NCI-H774 (cell line): ENCODE results near the gene TRAF2.
"Not testable (repeated sequence)": the region's sequence is repeated elsewhere in the genome, so short reads cannot be mapped to it uniquely, and the experiment has no call there.

Experiments
- DNase-seq: peaks from one replicate; lab custom pipeline; 2025; lab: John Stamatoyannopoulos, UW

The TRAF2 gene

DNA sequence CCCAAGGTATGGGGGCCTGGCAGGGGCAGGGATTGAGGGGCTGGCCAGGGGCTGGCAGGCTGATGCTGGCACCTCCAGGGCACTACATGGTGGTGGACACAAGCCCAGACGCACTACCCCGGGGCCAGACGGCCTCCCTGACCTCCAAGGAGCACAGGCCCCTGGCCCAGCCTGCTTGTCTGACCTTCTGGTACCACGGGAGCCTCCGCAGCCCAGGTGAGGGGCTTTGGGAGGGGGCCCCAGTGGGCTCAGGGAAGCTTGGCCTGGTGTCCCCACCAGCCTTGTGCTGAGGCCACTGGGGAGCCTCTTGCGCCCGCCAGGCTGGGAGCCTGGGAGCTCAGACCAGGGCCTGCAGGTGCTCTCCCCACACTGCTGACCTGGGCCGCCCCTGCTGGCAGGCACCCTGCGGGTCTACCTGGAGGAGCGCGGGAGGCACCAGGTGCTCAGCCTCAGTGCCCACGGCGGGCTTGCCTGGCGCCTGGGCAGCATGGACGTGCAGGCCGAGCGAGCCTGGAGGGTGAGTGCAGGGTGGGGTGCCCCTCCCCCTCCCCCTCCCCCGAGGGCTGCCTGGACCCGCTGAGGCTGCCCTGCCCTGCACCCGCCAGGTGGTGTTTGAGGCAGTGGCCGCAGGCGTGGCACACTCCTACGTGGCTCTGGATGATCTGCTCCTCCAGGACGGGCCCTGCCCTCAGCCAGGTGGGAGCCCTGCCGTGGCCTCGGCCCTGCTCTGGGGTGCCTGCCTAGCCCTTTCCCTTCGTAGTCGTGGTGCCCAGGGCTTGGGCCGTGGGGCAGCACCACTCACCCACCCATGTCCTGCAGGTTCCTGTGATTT, 28.5 kb upstream of the TRAF2 start:
- DNase-seq = peak; percentile 18

DNA sequence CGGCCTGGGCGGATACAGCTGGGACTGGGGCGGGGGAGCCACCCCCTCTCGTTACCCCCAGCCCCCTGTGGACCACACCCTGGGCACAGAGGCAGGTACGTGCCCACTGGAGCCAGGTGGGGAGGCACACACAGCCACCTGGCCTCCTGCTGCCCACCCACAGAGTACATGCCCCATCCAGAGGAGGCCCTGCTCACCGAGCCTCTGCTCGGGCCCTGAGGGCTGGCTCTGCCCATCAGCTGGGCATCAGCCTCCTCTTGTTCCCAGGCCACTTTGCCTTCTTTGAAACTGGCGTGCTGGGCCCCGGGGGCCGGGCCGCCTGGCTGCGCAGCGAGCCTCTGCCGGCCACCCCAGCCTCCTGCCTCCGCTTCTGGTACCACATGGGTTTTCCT, 27.9 kb upstream of the TRAF2 start:
- no peak for DNase-seq

DNA sequence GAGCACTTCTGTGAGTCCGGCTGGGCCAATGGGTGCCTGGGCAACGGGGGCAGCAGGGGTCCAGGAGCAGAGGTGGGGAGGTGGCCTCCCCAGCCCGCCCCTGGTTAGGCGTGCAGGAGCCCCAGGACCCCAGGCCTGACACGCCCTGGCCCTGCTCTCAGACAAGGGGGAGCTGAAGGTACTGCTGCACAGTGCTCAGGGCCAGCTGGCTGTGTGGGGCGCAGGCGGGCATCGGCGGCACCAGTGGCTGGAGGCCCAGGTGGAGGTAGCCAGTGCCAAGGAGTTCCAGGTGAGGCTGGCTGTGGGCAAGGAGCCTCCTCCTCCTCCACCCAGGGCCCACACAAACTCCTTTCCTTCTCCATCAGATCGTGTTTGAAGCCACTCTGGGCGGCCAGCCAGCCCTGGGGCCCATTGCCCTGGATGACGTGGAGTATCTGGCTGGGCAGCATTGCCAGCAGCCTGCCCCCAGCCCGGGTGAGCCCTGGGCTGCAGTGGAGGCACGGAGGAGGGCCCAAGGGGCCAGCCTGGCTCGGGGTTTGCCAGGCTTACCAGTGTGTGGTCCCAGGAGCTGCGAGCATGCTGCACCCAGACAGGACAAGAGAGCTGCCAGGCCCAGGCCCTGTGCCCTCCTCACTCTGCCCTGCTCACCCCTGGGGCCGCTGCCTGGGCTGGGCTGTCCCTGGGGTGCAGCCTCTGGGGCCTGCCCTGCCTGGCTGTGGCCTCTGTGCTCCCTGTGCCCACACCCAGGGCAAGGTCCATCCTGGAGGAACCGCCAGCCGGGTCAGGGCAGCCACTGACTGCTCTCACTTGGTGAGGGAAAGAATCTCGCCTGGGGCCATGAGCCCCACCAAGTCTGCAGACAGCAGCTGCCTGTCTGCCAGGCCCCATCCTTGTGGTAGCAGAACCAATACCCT, 27.2 kb upstream of the TRAF2 start:
- no peak for DNase-seq

DNA sequence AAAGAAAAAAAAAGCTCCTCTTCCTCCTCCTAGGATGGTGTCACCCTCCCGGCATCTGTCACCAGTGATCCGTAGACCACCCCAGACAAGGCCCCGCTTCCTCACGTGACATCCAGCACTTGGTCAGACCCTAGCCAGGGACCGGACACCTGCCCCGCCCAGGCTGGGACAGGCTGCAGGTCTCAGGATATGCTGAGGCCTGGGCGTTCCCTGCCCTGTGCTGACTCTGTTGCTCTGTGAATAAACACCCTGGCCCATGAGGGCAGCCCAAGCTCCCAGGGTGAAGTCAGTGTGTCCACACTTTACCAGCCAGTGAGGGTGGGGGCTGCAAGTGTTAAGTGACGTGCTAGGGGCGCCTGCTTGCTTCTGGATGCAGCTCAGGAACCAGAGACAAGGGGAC, 25.8 kb upstream of the TRAF2 start:
- no peak for DNase-seq

DNA sequence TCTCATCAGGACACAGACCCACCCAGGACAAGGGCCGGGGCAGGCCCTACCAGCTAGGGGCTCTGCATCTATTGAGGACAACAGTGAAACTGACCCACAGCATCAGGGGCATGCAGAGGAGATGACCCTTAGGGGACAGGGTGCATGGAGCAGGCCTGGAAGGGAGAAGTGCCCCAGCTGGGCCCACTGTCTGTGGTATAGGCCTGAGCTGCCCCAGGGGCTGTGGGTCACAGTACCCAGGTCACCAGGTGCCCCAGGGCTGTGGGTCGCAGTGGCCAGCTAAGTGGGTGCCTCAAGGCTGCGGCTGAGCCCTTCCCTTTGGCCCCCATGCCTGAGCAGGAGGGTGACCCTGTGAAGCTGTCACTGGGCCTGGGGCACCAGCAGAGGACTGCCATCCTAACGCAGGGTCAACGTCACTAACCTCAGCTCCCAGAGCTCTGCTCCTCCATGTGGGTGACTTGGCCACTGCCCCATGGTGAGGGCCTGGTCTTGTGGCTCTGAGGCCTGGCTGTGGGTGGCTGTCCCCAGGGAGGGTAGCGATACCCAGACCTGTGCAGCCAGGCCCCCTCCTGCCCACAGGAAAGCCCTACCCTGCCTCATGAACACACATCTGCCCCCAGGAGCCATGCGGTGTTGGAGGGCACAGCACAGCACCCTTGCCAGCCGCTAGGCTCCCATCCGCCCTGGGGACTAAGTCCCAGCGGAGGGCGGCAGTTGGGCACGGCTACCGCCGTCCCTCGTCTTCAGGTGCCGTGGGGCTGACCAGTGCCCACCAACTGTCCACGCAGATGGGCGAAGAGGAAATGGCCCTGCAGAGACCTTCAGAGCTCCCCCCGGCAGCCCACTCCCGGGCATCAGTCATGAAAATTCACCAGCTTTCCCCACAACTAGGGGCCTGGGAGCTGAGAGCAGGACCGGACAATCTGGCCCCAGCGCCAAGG, 25.1 kb upstream of the TRAF2 start:
- no peak for DNase-seq

DNA sequence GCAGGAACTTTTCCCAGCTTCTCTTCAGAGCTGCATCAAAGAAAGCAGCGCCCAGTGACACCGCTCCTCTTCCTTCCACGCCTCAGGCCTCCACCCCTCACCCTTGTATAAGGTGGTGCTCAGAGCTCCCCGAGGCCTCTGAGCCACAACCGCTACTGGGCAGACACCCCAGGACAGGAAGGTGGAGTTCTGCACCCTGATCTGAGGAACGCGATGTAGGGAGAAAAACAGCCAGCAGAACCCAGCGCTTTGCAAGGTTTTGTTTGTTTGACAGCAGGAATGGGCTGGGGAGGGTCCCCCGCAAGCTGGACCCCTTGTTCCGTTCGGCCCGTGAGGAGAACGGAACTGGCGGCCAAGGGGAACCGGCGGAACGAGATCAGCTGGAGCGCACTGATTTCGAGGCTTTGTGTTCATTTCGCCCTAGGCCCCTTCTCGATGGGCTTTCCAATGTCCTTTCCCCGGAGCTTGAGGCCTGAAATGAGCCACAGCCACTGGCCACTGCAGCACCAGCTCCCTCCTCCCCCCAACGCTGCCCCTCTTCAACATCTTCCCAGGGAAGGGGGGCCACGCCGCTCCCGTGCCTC, 24.4 kb upstream of the TRAF2 start:
- no peak for DNase-seq

DNA sequence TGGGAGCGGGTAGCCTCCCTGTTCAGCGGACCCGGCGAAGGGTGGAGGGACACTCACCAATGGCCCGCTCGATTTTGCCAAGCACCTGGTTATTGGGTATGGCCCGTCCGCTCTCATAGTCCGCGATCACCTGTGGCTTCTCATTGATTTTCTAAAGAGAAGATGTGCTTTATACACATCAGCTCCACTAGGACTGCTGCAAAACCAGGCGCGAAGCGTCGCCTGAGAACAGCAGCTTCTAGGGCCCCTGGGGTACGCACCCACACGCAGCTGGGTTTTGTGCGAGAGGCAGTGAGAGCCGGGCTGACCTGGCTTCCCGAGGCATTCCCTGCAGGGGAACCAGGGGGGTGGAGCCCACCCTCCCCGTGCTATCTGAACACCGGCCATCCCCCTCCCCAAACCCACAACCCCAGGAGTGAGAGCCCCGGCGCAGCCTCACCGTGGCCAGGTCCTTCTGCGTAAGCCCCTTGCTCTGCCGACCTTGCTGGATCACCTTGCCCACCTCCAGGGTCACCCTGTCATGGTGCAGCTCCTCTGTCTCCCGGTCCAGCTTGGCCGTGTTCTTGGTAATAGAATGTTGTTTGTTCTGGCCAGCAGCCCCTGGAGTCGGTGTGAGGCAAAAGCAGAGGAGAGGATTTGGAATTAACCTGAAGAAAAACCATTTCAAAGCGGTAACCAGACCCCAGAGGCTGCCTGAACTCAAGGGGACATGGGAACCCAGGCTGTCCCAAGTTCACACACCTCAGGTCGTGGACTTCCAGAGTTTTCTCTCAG, 23.3 kb upstream of the TRAF2 start:
- no peak for DNase-seq

DNA sequence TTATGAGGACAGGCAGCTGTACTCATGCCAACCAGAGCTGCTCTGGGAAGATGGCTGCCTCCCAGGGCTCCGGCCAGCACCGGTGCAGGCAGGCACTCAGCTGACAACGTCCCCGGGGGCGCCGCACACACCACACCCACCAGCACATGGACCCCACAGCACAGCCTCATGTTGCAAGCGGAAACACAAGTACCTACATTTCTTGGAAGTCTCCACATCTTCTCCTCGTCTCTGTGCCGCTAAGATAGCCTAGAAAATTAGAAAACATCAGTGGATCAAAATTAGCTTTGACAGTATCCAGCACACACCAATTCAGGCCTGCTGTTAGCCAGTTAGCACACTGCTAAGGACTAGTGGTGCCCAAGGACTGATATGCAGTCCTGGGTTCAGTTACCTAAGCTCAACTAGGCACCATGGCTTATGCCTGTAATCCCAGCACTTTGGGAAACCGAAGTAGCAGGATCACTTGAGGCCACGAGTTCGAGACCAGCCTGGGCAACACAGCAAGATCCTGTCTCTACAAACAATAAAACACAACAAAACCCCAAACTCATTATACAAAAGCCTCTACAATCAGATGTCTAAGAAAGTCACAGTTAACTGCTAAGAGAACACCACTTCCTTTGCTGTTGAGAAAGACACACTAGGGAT, 22.6 kb upstream of the TRAF2 start:
- no peak for DNase-seq

DNA sequence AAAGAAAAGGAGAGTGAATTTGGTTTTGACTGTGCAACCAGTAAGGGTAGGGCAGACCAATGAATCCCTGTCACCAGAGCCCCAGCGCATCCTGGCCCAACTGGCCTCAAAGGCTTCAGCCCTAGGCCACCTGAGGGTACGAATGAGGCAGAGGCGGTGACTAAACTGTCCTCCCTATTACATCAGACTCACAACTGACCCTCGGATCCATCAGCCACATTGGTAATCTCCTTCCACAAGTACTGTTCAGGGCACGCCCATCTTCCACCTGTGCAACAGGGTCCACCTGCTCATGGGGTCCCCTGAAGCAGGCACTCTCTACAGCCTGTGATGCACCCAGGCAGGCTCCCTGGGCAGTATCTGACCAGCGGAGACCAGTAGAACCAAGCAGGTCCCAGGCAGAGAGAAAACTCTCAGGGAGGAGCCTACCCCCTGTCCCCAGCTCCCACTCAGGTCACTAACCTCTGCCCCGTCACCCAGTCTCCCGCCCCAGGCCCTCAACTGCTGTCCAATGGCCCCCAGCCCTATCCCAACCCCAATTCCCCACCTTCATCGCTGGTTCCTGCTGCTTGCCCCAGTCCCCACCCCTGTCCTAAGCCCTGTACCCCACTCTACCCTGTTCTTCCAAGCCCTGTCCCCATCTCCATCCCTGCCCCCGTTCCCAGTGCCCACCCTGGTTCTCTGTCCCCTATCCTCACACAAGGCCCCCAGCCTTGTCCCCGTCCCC, 21.1 kb upstream of the TRAF2 start:
- no peak for DNase-seq

DNA sequence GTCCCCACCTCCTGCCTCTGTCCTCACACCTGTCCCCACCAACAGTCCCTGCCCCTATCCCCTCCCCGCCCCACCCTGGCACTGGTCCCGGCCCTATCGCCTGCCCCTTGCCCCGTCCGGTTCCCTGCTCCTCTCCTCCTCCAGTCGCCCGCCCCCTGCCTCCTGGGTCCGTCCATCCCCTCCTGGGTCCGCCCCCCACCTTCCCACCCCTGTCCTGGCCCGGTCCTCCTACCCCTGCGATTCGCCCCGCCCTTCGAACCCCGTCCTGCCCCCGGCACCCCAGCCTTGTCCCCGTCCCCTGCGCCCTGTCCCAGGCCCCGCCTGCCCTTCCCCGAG, 20.6 kb upstream of the TRAF2 start:
- no peak for DNase-seq

DNA sequence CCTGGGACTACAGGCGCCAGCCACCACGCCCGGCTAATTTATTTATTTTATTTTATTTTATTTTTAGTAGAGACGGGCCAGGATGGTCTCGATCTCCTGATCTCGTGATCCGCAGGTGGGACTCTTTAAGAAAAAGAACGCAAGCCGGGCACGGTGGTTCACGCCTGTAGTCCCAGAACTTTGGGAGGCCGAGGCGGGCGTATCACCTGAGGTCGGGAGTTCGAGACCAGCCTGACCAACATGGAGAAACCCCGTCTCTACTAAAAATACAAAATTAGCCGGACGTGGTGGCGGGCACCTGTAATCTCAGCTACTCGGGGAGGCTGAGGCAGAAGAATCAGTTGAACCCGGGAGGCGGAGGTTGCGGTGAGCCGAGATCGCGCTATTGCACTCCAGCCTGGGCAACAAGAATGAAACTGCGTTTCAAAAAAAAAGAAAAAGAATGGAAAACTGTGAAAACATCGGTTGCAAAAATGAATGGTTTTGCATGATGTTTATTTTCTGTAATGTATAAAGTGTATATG, 19.4 kb upstream of the TRAF2 start:
- DNase-seq = not testable (repeated sequence)

DNA sequence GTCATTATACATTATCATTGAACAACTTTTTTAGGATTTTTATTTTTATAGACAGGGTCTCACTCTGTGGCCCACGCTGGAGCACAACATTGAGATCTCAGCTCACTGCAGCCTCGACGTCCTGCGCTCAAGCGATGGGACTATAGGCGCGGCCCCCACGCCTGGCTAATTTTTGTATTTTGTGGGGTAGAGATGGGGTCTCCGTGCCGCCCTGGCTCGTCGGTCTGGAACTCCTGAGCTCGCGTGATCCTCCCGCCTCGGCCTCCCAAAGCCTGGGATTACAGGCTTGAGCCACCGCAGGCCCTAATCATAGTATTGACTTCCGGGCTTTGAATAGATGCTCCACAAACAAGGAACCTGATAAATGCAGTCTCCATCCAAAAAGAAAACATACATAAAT, 18.8 kb upstream of the TRAF2 start:
- no peak for DNase-seq

DNA sequence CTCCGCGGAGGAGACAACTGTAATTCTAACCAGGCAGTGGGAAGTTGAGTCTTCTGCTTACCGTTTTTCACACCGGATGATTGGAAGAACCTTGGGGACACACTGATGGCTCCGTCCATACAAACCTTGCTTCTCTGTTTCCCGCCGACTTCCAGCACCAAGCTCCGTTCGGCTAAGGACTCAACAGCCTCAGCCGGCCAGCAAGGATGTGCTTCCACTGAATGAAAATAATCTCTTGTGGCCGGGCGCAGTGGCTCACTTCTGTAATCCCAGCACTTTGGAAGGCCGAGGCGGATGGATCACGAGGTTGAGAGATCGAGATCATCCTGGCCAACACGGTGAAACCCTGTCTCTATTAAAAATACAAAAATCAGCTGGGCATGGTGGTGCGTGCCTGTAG, 18.4 kb upstream of the TRAF2 start:
- DNase-seq = no peak

DNA sequence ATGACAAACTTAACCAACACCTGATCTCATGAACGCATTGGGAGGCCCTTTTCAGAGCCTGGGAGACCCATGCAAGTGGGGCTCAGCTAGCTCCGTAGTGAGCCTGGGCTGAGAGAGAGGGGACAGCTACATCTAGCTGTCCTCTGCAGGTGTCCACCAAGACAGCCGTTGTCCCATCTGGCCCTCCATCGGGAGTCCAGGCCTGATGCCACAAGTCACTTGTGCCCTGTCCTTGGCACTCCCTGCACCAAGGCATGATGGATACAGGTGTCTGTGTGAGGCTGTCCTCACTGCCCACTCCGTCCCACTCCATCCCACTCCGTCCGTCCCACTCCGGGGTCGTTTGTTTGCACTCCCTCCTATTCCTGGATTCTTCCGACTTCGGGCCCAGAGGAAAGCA, 17.7 kb upstream of the TRAF2 start:
- no peak for DNase-seq

DNA sequence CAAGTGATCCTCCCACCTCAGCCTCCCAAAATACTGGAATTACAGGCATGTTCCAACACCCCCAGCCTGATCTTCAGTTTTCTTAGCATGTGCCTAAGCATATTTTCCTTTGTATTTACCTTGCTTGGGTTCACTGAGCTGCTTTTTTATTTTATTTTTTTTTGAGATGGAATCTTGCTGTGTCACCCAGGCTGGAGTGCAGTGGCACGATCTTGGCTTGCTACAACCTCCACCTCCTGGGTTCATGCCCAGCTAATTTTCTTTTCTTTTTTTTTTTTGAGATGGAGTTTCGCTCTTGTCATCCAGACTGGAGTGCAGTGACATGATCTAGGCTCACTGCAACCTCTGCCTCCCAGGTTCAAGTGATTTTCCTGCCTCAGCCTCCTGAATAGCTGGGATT, 16.7 kb upstream of the TRAF2 start:
- not testable (repeated sequence) for DNase-seq

DNA sequence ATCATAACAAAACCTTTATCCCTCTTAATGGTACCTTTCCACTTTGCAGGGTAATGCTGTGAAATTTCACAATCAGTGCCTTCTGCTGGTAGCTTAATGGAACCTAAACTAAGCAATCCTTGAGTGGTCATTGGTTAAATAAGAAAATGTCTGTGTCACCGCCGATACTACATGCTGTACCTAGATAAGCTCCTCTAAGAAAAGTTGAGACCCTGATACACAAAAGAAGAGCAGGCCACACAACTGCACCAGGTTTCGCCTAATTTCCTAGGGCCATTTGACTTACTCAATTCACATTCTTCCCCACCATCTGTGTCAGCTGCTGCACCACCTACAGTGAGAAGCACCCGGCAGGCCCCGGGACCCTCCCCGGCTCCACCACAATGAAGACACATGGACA, 11.2 kb upstream of the TRAF2 start:
- no peak for DNase-seq

DNA sequence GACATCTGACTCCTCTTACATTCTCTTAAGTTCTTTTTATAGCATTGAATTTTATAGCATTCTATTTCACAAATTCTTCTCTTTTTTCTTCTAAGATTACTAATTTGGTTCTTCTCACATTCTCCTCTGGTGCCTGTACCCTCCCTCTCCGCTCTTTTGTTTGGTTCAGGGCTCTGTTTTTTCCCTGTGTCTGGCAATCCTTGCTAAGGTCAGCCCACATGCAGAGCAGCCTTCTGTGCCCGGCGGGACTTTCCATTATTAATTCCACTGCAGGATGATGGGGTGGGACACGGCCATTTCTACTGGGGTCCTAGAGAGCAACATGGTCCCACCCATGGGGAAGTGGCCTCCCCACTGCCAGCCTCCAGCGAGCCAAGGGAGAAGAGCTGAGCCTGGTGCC, 9.8 kb upstream of the TRAF2 start:
- DNase-seq = no peak

DNA sequence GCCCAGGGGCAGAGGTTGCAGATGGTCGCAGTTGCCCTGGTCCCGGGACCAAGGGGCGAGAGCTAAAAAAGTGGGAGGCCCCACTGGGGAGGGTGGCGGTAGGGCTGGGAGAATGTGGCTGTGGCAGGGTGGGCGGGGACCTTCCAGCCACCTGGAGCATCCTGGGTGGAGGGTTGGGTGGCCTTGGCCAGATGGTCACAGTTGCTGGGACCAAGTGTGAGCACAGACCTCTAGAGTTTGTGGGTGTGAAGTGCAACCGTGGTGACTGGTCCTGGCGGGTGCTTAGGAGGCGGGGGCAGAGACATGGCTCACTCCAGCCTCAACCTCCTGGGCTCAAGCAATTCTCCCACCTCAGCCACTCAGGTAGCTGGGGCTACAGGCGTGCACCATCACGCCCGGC, 5.7 kb upstream of the TRAF2 start:
- DNase-seq = no peak

DNA sequence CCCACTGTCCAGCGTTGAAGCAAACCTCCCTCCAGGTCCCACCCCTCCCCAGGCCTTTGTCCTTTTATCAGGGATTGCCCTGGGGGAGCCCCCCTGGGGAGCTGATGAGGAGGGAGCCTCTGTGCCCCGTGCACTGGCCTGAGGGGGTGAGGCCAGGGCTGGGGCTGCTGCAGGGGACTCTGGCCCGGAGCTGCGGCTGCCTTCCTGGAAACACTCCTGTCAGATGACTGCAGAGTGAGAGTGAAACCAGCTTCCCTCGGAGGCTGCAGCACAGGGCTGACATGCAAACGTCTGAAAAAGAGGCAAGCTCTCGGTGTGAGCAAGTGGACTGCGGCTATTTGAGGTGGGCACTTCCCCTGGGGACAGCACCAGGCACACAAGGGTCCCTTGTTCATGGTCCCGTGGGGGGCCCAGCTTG, 4.6 kb upstream of the TRAF2 start:
- DNase-seq = no peak
